ENCODE results near the gene PPP1R9A.

The PPP1R9A gene

GRCh38 chr7:95334447-95334846 lies 427.1 kb downstream of the PPP1R9A start:
- intact Hi-C loops (cut with DNase I), result no loop called here
- DNase-seq, result no peak

GRCh38 chr7:95335093-95335492 lies 427.7 kb downstream of the PPP1R9A start:
- intact Hi-C loops (cut with DNase I), result no loop called here
- no peak for DNase-seq

- intact Hi-C loops (cut with DNase I), result no loop called here
- no peak for DNase-seq
Measured at GRCh38 chr7:95338832-95339231, 431.4 kb downstream of the PPP1R9A start.

DNA sequence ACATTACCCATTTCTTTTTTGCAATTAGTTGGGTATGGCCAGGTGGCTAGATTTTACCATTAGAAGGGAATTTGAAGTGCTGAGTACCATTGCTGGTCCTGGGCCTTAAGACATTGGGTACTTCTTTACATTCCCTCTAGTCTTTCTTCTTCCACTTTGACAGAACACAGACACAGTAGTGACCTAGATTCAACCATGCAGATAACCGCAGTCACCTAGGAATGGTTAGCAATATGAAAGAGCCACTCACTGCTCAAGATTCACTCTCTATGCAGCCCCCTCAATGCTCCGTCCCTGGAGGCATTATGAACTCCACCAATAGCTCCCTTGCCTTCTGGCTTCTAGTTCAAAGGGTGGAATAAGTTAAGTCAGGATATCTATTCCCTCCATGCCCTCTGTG lies 433.1 kb downstream of the PPP1R9A start:
- no peak for DNase-seq
- intact Hi-C loops (cut with DNase I), result no loop called here

DNA sequence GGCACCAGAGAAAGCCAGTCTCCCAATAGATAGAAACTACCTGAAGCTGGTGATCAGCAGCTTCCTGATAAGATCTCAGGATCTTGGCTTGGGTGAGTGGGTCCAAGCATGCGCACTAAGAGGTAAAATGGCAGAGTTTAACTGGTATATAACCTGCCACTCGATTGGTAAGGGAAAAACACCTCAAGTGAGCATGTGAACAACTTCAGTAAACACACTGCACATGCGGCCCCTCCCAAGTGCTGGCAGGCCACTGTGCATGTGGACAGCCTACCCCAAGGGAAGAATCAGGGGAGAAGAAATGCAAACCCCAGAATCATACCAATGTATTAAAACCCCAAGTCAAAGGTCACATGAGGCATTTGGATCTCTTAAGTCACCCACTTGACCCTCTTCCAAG lies 434.6 kb downstream of the PPP1R9A start:
- no peak for DNase-seq
- intact Hi-C loops (cut with DNase I), result no loop called here

DNA sequence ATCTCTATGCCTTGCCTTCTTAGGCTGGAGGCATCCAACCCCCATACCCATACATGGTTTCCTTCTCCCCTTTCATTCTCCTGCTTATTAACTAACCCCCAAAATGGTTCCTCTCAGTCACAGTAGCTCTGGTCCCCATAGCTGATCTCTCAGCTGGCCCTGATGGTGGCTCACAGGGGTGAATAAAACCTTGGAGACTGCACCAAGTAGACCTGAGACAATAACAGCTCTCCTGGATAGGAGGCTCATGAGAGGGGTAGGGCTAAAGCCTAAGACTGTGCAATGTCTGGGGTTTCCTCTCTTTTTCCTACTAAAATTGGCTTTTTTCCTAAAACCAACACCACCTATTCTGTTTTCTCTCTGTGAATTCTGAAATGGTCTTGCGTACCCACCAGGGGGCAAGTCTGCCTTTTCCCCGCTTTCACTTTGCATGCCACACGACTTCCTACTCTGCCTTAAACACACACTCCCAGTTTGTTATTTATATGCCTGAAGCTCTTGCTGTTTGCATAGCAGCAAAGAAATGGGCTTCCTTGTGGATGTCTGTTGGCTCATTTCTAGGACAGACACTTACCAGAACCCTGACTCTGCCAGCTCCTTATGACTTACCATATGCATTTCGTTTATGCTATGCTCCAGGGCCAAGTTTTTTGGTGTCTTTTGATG lies 435.4 kb downstream of the PPP1R9A start:
- intact Hi-C loops (cut with DNase I), result no loop called here
- DNase-seq, result no peak
